Motor neuron (in vitro differentiated cells): ENCODE results near the gene SLC25A13. TPM values are rescaled to one million over a fixed set of nuclear protein-coding genes. Genes with fewer than 3 reads are reported as not detected.

Experiments used
- ATAC-seq, 8 experiments: fragments of 200-7000 bp; cut with Tn5 transposase; replicated peaks in 6 of 8; 2 replicates each; pipeline ENCODE4 v1.8.0; 2021; ENCODE audit warnings: mild to moderate bottlenecking in 8 of 8, moderate library complexity in 8 of 8
- H3K27ac ChIP-seq, 2 donors: fragments of 250-450 bp; sonication (Bioruptor Pico); 2 replicates each; pipeline ENCODE4 v1.9.0; 2021; ENCODE audit warnings: antibody characterized with exemption in 2 of 2, mild to moderate bottlenecking in 2 of 2, moderate library complexity in 1 of 2
- H3K4me1 ChIP-seq, 2 donors: fragments of 250-450 bp; sonication (Bioruptor Pico); replicated peaks in 1 of 2; 2 replicates each; pipeline ENCODE4 v1.6.1; 2021; ENCODE audit warnings: antibody characterized with exemption in 2 of 2, mild to moderate bottlenecking in 2 of 2, moderate library complexity in 1 of 2
- H3K4me3 ChIP-seq, 5 donors: fragments of 250-450 bp; sonication (Bioruptor Pico); 2 replicates each; pipeline ENCODE4 v1.9.0; 2021; ENCODE audit warnings: antibody characterized with exemption in 5 of 5, mild to moderate bottlenecking in 5 of 5, moderate library complexity in 4 of 5
- WGBS, 10 experiments: fragments of 450-650 bp; shearing (Covaris generic); methylation state at CpG; one replicate each; pipeline ENCODE4 v1.0.0; 2022; 5-methylcytosine and 5-hydroxymethylcytosine counted together
- in situ Hi-C, 9 experiments: fragments of 400-800 bp; cut with MboI; loops; one replicate each; pipeline ENCODE4 v1.15.0; 2021; ENCODE audit warnings: low sequenced_read_pairs in 9 of 9, low pct_unique_long_range_greater_than_20kb in 2 of 9; ENCODE audit not compliant: unreplicated experiment in 9 of 9
- total RNA-seq, 8 experiments: library from RNA; unstranded; fragments of 300-600 nt; gene quantifications; 2 replicates each; pipeline versions ENCODE4 v1.2.3 to v1.2.4, GENCODE V29; 2022

SLC25A13 gene
- total RNA-seq, 8 experiments from 2014 or later = 18.1 to 46.9 (median 29.1) TPM

GRCh38 chr7:96143495-96144259 lies 178.2 kb downstream of the SLC25A13 start:
- Histone ChIP-seq H3K4me3 (no peak overlapping the region), H3K27ac (no peak overlapping the region), H3K4me1 (no peaks in the 10 kb centered on the region)
- WGBS, 10 experiments = 0 to 100% (median 30%) methylated on average over 1 of the region's 1 CpG; no CpG with 5 or more reads in 4 of the 10 experiments
- in situ Hi-C loops = no loop called here
- ATAC-seq = no peak

DNA sequence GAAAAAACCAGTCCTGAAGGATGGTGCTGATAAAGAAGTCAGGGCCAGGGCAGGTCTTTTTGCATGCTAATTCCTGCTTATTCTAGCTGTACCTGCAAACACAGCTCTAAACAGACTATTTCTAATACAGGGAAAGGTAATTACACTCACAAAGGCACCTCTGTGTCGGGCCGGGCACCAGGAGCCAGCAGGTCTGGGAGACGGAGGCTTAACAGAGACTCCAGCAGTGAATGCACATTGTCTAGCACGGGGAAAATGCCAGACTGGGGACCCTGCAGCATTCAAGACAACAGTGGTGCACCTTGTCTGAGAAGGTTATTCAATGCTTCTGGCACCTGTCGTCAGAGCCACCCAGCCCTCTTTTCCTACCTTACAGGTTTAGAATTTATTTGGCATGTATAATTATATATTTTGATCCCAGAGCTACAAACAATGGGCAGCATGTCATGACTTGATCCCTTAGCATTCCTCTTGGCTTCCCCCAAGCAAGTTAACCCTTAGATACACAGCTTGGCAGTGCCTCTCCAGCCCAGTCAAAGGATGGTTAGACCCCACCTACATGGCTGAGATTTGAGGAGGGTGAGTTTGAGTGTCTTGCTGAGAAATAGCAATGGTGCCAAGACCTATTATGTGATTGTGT lies 185.2 kb downstream of the SLC25A13 start:
- ATAC-seq = no peak
- H3K4me1 ChIP-seq = no peaks in the 10 kb centered on the region
- in situ Hi-C loops = no loop called here
- no peak overlapping the region for H3K4me3 ChIP-seq
- WGBS, 10 experiments = 77 to 95% (median 87%) methylated on average over 3 to 4 of the region's 5 CpGs; no CpG with 5 or more reads in 7 of the 10 experiments
- H3K27ac ChIP-seq = no peak overlapping the region

DNA sequence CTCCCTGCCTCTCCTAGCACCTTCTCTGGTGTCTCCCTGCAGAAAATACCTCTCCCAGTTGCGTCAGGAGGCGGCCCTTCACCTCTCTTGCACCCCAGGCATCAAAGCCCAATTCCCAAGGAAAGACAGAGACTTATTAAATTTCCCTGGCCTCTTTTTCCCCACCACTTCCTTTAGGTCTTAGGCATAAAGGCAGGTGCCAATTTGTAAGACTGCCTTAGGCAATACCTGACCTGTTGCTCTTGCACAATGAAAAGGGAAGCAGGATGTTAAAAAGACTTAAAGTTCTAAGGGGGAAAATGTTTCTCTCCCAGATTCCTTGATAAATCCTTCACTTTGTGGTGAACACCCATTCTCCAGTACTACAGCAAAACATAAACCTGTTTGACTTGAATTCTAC lies 186.7 kb downstream of the SLC25A13 start:
- no peak for ATAC-seq
- Histone ChIP-seq H3K4me3 (no peak overlapping the region), H3K27ac (no peak overlapping the region), H3K4me1 (no peaks in the 10 kb centered on the region)
- WGBS, 10 experiments = 80 to 100% (median 100%) methylated on average over 1 to 2 of the region's 2 CpGs; no CpG with 5 or more reads in 5 of the 10 experiments
- in situ Hi-C loops = no loop called here

DNA sequence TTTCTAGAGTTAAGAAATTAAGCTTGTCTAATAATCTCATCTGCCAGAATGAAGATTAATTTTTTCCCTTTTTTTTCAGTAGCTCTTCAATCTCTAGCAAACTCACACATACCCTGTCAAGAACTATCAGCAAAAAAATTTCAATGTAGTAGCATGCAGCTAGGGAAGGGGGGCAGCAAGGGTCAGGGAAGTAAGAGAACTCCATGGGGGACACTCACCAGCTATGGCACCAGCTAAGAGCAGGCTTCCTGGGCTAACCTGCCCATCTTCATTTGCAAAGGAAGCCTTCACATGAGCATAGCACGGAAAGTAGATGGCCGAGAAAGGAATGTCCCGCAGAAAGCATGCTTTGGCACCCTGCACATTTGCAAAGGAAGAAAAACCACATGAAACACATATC lies 190.4 kb downstream of the SLC25A13 start:
- WGBS, 10 experiments = 80 to 100% (median 87%) methylated on average over 1 to 3 of the region's 3 CpGs; no CpG with 5 or more reads in 4 of the 10 experiments
- H3K4me3 ChIP-seq = no peak overlapping the region
- H3K27ac ChIP-seq = no peak overlapping the region
- ATAC-seq = no peak
- in situ Hi-C loops = no loop called here
- no peaks in the 10 kb centered on the region for H3K4me1 ChIP-seq

DNA sequence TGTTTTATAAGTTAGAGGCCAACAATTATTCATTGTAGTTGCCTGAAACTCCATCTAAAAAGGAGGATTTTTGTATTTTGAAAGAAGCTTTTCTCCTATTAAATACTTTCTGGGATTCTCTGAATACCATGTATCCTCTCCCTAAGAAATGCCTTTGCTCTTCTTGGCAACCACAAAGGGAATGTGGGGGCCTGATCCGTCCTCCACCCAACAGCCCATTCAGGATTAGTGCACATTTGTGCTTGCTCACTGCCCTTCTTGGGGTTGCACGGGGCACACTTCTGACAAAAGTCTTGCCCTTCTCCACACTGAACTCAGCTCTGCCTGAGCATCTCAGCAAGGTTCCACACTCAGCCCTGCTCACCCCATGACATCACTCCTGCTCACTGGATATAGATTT lies 194.2 kb downstream of the SLC25A13 start:
- Histone ChIP-seq H3K27ac (no peak overlapping the region), H3K4me3 (no peak overlapping the region), H3K4me1 (no peaks in the 10 kb centered on the region)
- 30 to 100% (median 50%) methylated on average over 1 to 2 of the region's 2 CpGs; no CpG with 5 or more reads in 2 of the 10 experiments for WGBS, 10 experiments
- in situ Hi-C loops = no loop called here
- ATAC-seq = peak in 1 of 8 experiments; percentile 64

DNA sequence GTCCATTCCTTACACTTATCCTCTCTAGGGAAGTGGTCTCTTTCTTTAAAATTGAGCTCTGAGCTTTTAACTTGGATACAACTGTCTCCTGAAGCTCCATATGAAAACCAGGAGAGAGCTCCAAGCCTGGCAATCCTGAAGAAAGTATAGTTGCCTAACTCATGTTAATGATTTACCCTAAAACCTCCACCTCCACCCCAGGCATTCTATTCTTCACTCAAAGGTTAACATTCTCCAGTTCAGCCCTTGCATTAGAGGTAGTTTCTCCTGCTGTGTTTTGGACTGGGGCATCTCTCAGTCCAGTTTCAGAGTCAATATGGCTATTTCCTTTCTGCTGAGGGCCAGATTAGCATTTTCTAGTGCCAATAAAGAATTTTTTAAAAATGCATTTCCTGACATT lies 195.5 kb downstream of the SLC25A13 start:
- peak in 2 of 8 experiments; percentile 28 to 29 for ATAC-seq
- Histone ChIP-seq H3K27ac (no peak overlapping the region), H3K4me1 (no peaks in the 10 kb centered on the region), H3K4me3 (no peak overlapping the region)
- in situ Hi-C loops = no loop called here

- H3K27ac ChIP-seq = no peak overlapping the region
- WGBS, 10 experiments = 68 to 100% (median 92%) methylated on average over 1 to 2 of the region's 2 CpGs; no CpG with 5 or more reads in 1 of the 10 experiments
- in situ Hi-C loops = no loop called here
- H3K4me3 ChIP-seq = no peak overlapping the region
- no peak for ATAC-seq
- peaks cover 0 to 3% of the 10 kb centered on the region in 2 donors for H3K4me1 ChIP-seq
Observed at GRCh38 chr7:96122746-96123145, 199.2 kb downstream of the SLC25A13 start.

DNA sequence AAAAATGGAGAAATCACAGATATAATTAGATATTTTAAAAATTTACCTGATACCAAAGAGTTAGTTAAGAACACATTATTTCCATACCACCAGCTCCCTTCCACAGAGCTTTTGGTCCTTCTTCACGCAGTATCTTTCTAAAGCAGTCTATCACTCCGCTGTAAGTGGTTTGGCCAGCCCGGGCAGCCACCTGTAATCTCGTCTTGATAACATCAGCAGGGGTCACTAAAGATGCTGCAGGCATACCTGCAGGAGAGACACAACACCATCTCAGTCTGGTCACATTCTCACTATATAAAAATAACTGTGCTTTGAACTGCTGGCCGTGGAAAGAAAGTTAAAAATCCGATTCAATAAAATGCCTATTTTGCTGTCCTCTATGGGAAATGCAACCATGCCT lies 200.1 kb downstream of the SLC25A13 start:
- H3K4me1 ChIP-seq = peaks cover 0 to 3% of the 10 kb centered on the region in 2 donors
- H3K4me3 ChIP-seq = no peak overlapping the region
- H3K27ac ChIP-seq = no peak overlapping the region
- in situ Hi-C loops = no loop called here
- no peak for ATAC-seq
- WGBS, 10 experiments = 80 to 100% (median 94%) methylated on average over 1 to 6 of the region's 6 CpGs; no CpG with 5 or more reads in 3 of the 10 experiments

GRCh38 chr7:96120445-96121225 lies 201.3 kb downstream of the SLC25A13 start:
- Histone ChIP-seq H3K27ac (no peak overlapping the region), H3K4me1 (peaks cover 0 to 3% of the 10 kb centered on the region in 2 donors), H3K4me3 (no peak overlapping the region)
- no peak for ATAC-seq
- in situ Hi-C loops = no loop called here
- WGBS, 10 experiments = 20 to 100% (median 87%) methylated on average over 1 to 2 of the region's 2 CpGs

DNA sequence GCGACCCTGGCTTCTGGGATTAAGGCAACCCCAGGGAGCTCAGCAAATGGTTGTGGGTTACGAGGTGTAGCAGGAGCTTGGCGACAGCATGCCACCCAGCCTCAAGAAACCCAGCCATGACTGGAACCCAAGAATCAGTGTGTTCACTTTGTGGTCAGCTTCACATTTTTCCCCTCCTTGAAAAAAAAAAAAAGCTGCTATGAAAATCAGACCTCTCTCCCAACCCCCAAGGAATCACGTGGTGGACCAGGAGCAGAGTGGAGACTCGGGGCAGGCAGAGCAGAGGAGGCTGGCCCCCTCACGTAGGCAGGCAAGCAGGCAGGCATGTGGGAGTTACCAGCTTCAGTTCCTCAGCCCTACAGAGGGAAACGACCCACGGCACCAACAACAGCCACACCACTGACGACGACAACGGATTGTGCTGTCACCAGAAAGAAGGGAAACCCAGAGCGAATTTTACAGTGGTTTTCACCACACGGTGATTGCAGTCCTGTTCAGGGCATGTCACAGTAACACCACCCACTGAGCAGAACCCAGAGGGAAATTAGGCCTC lies 203.4 kb downstream of the SLC25A13 start:
- Histone ChIP-seq H3K4me1 (peaks cover 0 to 3% of the 10 kb centered on the region in 2 donors), H3K27ac (no peak overlapping the region), H3K4me3 (no peak overlapping the region)
- in situ Hi-C loops = no loop called here
- WGBS, 10 experiments = 47 to 100% (median 80%) methylated on average over 1 to 11 of the region's 13 CpGs; no CpG with 5 or more reads in 1 of the 10 experiments
- ATAC-seq = peak in 5 of 8 experiments; percentile 42 to 74 (median 72)

DNA sequence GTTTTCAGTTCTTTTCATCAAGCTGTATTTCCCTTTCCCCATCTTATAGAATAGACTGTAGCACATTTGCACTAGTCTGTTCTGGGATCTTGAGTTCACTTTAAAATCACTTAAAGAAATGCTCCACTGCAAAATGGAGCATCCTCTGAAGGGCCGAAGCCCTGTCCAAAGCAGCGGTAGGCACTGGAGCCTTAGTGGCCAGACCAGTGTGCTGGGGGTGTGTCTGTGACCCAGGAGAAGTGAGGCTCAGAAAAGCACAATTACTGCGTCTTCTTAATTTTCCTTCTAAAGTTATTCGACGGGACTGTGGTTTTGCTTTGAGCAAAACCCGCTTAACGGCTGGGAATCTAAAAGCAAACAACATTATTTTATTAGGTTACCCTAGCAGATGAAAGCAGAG lies 205.7 kb downstream of the SLC25A13 start:
- 87 to 100% (median 98%) methylated on average over 1 to 7 of the region's 7 CpGs; no CpG with 5 or more reads in 3 of the 10 experiments for WGBS, 10 experiments
- no peak for ATAC-seq
- in situ Hi-C loops = no loop called here
- no peak overlapping the region for H3K4me3 ChIP-seq
- peaks cover 0 to 3% of the 10 kb centered on the region in 2 donors for H3K4me1 ChIP-seq
- no peak overlapping the region for H3K27ac ChIP-seq

GRCh38 chr7:96114190-96114589 lies 207.7 kb downstream of the SLC25A13 start:
- H3K4me1 ChIP-seq = peaks cover 0 to 3% of the 10 kb centered on the region in 2 donors
- 35 to 100% (median 90%) methylated on average over 1 to 7 of the region's 7 CpGs for WGBS, 10 experiments
- no peak overlapping the region for H3K27ac ChIP-seq
- no peak for ATAC-seq
- in situ Hi-C loops = no loop called here
- H3K4me3 ChIP-seq = no peak overlapping the region

DNA sequence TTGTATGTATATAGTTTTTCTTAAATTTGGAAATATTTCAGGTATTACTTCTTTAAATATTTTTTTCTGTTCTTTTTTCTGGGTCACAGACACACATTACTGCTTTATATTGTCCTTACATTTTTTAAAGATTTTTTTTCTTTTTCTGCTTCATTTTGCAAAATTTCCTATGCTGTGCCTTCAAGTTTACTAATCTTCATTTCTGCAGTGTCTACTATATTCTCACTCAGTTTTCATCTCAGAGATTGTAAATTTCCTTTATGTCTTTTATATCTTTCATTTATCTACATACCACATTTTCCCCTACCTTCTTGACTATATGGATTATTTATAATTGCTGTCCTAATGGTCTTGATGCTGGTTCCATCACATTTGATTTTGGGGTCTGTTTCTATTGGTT lies 210.5 kb downstream of the SLC25A13 start:
- in situ Hi-C loops = no loop called here

More for the DNA sequence above, 210.5 kb downstream of the SLC25A13 start:
- no peaks in the 10 kb centered on the region for H3K4me1 ChIP-seq
- no peak overlapping the region for H3K27ac ChIP-seq
- no peak for ATAC-seq
- no peak overlapping the region for H3K4me3 ChIP-seq
